HEK293 (cell line): Measurements from ENCODE around the gene FRMD4A.

Experiments used
- KLF16 ChIP-seq: fragments of 450-650 bp; formaldehyde crosslinking; IDR thresholded peaks from 2 replicates; pipeline ENCODE4 v1.5.1; 2017; ENCODE audit warnings: missing biosample characterization, missing genetic modification characterization
- RBAK ChIP-seq: fragments of 450-650 bp; formaldehyde crosslinking; IDR thresholded peaks from 2 replicates; pipeline ENCODE4 v1.5.1; 2016; ENCODE audit warnings: missing biosample characterization, missing genetic modification characterization
- ZBTB17 ChIP-seq: fragments of 450-650 bp; formaldehyde crosslinking; IDR thresholded peaks from 2 replicates; pipeline ENCODE4 v1.5.1; 2016; ENCODE audit warnings: missing biosample characterization, missing genetic modification characterization
- ZBTB7A ChIP-seq: fragments of 450-650 bp; formaldehyde crosslinking; IDR thresholded peaks from 2 replicates; pipeline ENCODE4 v1.5.1; 2016; ENCODE audit warnings: low read depth, missing biosample characterization, missing genetic modification characterization
- ZNF558 ChIP-seq: fragments of 450-650 bp; formaldehyde crosslinking; IDR thresholded peaks from 2 replicates; pipeline ENCODE4 v1.5.1; 2016; ENCODE audit warnings: missing biosample characterization, missing genetic modification characterization
- ZNF600 ChIP-seq: fragments of 450-650 bp; formaldehyde crosslinking; IDR thresholded peaks from 2 replicates; pipeline ENCODE4 v1.5.1; 2016; ENCODE audit warnings: missing biosample characterization, missing genetic modification characterization
- ZNF610 ChIP-seq: fragments of 450-650 bp; formaldehyde crosslinking; IDR thresholded peaks from 2 replicates; pipeline ENCODE4 v1.5.1; 2016; ENCODE audit warnings: missing biosample characterization, missing genetic modification characterization, borderline replicate concordance
- ZNF792 ChIP-seq: fragments of 450-650 bp; formaldehyde crosslinking; IDR thresholded peaks from 2 replicates; pipeline ENCODE4 v1.5.1; 2016; ENCODE audit warnings: missing biosample characterization, missing genetic modification characterization
- TF ChIP-seq, protein P1 (sequence below): fragments of 450-650 bp; formaldehyde crosslinking; conservative IDR thresholded peaks from 2 replicates; pipeline ENCODE4 v1.5.1; 2016; ENCODE audit warnings: low read depth, missing biosample characterization, missing genetic modification characterization
- TF ChIP-seq, protein P2 (sequence below): fragments of 450-650 bp; formaldehyde crosslinking; IDR thresholded peaks from 2 replicates; pipeline ENCODE4 v1.5.1; 2016; ENCODE audit warnings: missing biosample characterization, missing genetic modification characterization
- TF ChIP-seq, protein P3 (sequence below): sonication (generic); formaldehyde crosslinking; IDR thresholded peaks from 2 replicates; pipeline ENCODE4 v1.8.1; 2022; ENCODE audit warnings: mild to moderate bottlenecking, moderate library complexity, missing genetic modification reagents
- TF ChIP-seq, protein P4 (sequence below): fragments of 450-650 bp; formaldehyde crosslinking; IDR thresholded peaks from 2 replicates; pipeline ENCODE4 v1.5.1; 2016; ENCODE audit warnings: missing biosample characterization, missing genetic modification characterization
- TF ChIP-seq, protein P5 (sequence below): fragments of 450-650 bp; formaldehyde crosslinking; IDR thresholded peaks from 2 replicates; pipeline ENCODE4 v1.5.1; 2016; ENCODE audit warnings: missing biosample characterization, missing genetic modification characterization, low read depth

DNA sequence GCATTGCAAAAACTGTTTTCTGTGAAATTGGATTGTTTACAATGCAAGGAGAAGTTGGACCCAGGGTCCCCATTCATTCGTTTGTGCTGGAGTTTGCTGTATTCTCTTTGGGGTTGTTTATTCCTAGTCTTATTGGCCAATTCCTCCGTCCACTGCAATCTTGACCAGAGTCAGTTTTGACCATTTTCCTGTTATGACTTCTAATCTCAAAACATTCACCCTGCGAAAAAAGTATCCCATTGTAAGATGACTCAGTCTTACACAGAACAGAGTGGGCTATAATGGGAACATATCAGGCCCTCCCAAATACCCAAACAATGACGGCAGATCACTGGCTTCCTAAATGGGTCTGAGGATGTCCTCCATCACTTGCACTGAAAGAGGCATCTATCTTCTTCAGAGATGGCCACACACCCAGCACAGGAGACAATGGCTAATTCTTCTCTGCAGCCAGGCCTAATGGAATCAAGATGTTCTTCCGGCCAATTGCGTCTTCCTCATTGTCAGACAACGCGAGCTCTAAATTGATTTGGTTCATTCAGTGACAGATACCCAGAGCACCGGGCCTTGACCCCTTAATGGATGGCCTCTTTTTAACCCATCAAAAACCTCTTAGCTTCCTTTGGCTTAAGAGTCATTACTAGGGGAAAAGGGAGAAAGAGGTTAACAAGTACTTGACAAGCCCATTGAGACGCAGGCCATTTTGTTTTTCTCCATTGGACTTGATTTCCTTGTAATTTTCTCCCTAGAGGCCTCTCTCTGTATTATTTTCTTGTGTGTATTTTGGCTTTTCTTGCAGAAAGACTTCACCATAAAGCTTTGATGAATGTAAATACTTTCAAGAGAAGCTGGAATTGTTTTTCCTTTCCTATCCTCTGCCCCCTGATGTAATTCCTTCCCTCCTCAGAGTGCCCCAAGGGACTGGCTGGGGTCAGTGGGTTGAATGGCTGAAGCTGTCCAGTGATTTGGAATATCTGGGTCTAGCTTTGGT, 614.3 kb downstream of the FRMD4A start:
- no peak for TF ChIP-seq ZBTB7A (tag by site-specific recombination)
- TF ChIP-seq, protein P1, sequence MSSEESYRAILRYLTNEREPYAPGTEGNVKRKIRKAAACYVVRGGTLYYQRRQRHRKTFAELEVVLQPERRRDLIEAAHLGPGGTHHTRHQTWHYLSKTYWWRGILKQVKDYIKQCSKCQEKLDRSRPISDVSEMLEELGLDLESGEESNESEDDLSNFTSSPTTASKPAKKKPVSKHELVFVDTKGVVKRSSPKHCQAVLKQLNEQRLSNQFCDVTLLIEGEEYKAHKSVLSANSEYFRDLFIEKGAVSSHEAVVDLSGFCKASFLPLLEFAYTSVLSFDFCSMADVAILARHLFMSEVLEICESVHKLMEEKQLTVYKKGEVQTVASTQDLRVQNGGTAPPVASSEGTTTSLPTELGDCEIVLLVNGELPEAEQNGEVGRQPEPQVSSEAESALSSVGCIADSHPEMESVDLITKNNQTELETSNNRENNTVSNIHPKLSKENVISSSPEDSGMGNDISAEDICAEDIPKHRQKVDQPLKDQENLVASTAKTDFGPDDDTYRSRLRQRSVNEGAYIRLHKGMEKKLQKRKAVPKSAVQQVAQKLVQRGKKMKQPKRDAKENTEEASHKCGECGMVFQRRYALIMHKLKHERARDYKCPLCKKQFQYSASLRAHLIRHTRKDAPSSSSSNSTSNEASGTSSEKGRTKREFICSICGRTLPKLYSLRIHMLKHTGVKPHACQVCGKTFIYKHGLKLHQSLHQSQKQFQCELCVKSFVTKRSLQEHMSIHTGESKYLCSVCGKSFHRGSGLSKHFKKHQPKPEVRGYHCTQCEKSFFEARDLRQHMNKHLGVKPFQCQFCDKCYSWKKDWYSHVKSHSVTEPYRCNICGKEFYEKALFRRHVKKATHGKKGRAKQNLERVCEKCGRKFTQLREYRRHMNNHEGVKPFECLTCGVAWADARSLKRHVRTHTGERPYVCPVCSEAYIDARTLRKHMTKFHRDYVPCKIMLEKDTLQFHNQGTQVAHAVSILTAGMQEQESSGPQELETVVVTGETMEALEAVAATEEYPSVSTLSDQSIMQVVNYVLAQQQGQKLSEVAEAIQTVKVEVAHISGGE (tag by site-specific recombination), result no peak
- no peak for TF ChIP-seq ZNF558 (tag by site-specific recombination)
- TF ChIP-seq, protein P2, sequence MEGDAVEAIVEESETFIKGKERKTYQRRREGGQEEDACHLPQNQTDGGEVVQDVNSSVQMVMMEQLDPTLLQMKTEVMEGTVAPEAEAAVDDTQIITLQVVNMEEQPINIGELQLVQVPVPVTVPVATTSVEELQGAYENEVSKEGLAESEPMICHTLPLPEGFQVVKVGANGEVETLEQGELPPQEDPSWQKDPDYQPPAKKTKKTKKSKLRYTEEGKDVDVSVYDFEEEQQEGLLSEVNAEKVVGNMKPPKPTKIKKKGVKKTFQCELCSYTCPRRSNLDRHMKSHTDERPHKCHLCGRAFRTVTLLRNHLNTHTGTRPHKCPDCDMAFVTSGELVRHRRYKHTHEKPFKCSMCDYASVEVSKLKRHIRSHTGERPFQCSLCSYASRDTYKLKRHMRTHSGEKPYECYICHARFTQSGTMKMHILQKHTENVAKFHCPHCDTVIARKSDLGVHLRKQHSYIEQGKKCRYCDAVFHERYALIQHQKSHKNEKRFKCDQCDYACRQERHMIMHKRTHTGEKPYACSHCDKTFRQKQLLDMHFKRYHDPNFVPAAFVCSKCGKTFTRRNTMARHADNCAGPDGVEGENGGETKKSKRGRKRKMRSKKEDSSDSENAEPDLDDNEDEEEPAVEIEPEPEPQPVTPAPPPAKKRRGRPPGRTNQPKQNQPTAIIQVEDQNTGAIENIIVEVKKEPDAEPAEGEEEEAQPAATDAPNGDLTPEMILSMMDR (tag by site-specific recombination), result no peak
- TF ChIP-seq ZNF610, result no peak
- TF ChIP-seq, protein P3, sequence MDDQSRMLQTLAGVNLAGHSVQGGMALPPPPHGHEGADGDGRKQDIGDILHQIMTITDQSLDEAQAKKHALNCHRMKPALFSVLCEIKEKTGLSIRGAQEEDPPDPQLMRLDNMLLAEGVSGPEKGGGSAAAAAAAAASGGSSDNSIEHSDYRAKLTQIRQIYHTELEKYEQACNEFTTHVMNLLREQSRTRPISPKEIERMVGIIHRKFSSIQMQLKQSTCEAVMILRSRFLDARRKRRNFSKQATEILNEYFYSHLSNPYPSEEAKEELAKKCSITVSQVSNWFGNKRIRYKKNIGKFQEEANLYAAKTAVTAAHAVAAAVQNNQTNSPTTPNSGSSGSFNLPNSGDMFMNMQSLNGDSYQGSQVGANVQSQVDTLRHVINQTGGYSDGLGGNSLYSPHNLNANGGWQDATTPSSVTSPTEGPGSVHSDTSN, result no peak
- TF ChIP-seq RBAK (tag by site-specific recombination), result no peak
- TF ChIP-seq, protein P4, sequence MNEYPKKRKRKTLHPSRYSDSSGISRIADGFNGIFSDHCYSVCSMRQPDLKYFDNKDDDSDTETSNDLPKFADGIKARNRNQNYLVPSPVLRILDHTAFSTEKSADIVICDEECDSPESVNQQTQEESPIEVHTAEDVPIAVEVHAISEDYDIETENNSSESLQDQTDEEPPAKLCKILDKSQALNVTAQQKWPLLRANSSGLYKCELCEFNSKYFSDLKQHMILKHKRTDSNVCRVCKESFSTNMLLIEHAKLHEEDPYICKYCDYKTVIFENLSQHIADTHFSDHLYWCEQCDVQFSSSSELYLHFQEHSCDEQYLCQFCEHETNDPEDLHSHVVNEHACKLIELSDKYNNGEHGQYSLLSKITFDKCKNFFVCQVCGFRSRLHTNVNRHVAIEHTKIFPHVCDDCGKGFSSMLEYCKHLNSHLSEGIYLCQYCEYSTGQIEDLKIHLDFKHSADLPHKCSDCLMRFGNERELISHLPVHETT (tag by site-specific recombination), result no peak
- TF ChIP-seq KLF16 (tag by site-specific recombination), result no peak
- TF ChIP-seq, protein P5, sequence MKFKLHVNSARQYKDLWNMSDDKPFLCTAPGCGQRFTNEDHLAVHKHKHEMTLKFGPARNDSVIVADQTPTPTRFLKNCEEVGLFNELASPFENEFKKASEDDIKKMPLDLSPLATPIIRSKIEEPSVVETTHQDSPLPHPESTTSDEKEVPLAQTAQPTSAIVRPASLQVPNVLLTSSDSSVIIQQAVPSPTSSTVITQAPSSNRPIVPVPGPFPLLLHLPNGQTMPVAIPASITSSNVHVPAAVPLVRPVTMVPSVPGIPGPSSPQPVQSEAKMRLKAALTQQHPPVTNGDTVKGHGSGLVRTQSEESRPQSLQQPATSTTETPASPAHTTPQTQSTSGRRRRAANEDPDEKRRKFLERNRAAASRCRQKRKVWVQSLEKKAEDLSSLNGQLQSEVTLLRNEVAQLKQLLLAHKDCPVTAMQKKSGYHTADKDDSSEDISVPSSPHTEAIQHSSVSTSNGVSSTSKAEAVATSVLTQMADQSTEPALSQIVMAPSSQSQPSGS (tag by site-specific recombination), result no peak
- no peak for TF ChIP-seq ZNF792 (tag by site-specific recombination)
- TF ChIP-seq ZBTB17 (tag by site-specific recombination), result no peak
- no peak for TF ChIP-seq ZNF600 (tag by site-specific recombination)
